HEK293 (cell line): ENCODE measurements around the gene NAT8L.

Source experiments
- CTCF ChIA-PET: fragments of 350-600 bp; formaldehyde crosslinking; extraction: SDS; loops from one replicate; lab custom pipeline; 2021; ENCODE audit warnings: antibody characterized with exemption; lab: Yijun Ruan, JAX
- POLR2A ChIA-PET: fragments of 300-600 bp; formaldehyde crosslinking; extraction: SDS; loops from one replicate; lab custom pipeline; 2020; ENCODE audit warnings: antibody characterized with exemption, inconsistent platforms; lab: Yijun Ruan, JAX
- H3K27ac ChIP-seq: fragments of 200-500 bp; sonication (Bioruptor generic); 2 replicates; pipeline ENCODE4 v1.5.1; 2014; ENCODE audit warnings: low read depth, low read length, control low read depth, inconsistent platforms; ENCODE audit errors: extremely low read depth
- H3K36me3 ChIP-seq, 2 experiments: fragments of 200-500 bp in 1 of 2; sonication (Bioruptor generic) in 1 of 2; 1 replicate in 1 of 2; 2 replicates in 1 of 2; pipeline ENCODE4 v1.5.1; 2014 to 2017; ENCODE audit warnings: inconsistent platforms in 2 of 2, low read length in 2 of 2; ENCODE audit not compliant: control insufficient read depth in 2 of 2, insufficient read depth in 1 of 2
- H3K4me1 ChIP-seq: fragments of 200-500 bp; sonication (Bioruptor generic); 2 replicates; pipeline ENCODE4 v1.5.1; 2014; ENCODE audit warnings: mild to moderate bottlenecking, low read length, inconsistent platforms; ENCODE audit not compliant: control insufficient read depth, insufficient read depth
- H3K4me3 ChIP-seq: 2 replicates; pipeline ENCODE4 v1.5.1; 2011; ENCODE audit warnings: low read depth, mild to moderate bottlenecking, control low read depth, low read length, moderate library complexity
- H3K9me3 ChIP-seq: fragments of 200-500 bp; sonication (Bioruptor generic); 2 replicates; pipeline ENCODE4 v1.5.1; 2014; ENCODE audit warnings: low read depth, low read length, inconsistent platforms; ENCODE audit not compliant: control insufficient read depth, insufficient read depth
- GLI4 ChIP-seq: fragments of 450-650 bp; formaldehyde crosslinking; IDR thresholded peaks from 2 replicates; pipeline ENCODE4 v1.5.1; 2016; ENCODE audit warnings: missing biosample characterization, missing genetic modification characterization
- GLIS1 ChIP-seq: fragments of 450-650 bp; formaldehyde crosslinking; IDR thresholded peaks from 2 replicates; pipeline ENCODE4 v1.5.1; 2016; ENCODE audit warnings: missing biosample characterization, missing genetic modification characterization
- KLF7 ChIP-seq: fragments of 450-650 bp; formaldehyde crosslinking; IDR thresholded peaks from 2 replicates; pipeline ENCODE4 v1.5.1; 2016; ENCODE audit warnings: missing biosample characterization, missing genetic modification characterization, borderline replicate concordance
- PBX3 ChIP-seq: sonication (generic); formaldehyde crosslinking; IDR thresholded peaks from 2 replicates; pipeline ENCODE4 v1.8.1; 2022; ENCODE audit warnings: mild to moderate bottlenecking, moderate library complexity, missing genetic modification reagents
- YY2 ChIP-seq: fragments of 450-650 bp; formaldehyde crosslinking; IDR thresholded peaks from 2 replicates; pipeline ENCODE4 v1.5.1; 2016; ENCODE audit warnings: missing biosample characterization, missing genetic modification characterization
- ZBTB7A ChIP-seq: fragments of 450-650 bp; formaldehyde crosslinking; IDR thresholded peaks from 2 replicates; pipeline ENCODE4 v1.5.1; 2016; ENCODE audit warnings: low read depth, missing biosample characterization, missing genetic modification characterization
- ZNF121 ChIP-seq: fragments of 450-650 bp; formaldehyde crosslinking; IDR thresholded peaks from 2 replicates; pipeline ENCODE4 v1.5.1; 2016; ENCODE audit warnings: missing biosample characterization, missing genetic modification characterization
- ZNF140 ChIP-seq: fragments of 450-650 bp; formaldehyde crosslinking; IDR thresholded peaks from 2 replicates; pipeline ENCODE4 v1.5.1; 2016; ENCODE audit warnings: missing biosample characterization, missing genetic modification characterization
- ZNF16 ChIP-seq: fragments of 450-650 bp; formaldehyde crosslinking; IDR thresholded peaks from 2 replicates; pipeline ENCODE4 v1.5.1; 2016; ENCODE audit warnings: low read depth, missing biosample characterization, missing genetic modification characterization
- ZNF214 ChIP-seq: fragments of 450-650 bp; formaldehyde crosslinking; IDR thresholded peaks from 2 replicates; pipeline ENCODE4 v1.5.1; 2017; ENCODE audit warnings: missing biosample characterization, mild to moderate bottlenecking, missing genetic modification characterization, borderline replicate concordance
- ZNF26 ChIP-seq: fragments of 450-650 bp; formaldehyde crosslinking; IDR thresholded peaks from 2 replicates; pipeline ENCODE4 v1.5.1; 2016; ENCODE audit warnings: missing biosample characterization, missing genetic modification characterization
- ZNF350 ChIP-seq: fragments of 450-650 bp; formaldehyde crosslinking; IDR thresholded peaks from 2 replicates; pipeline ENCODE4 v1.5.0; 2017; ENCODE audit warnings: missing biosample characterization, mild to moderate bottlenecking, missing genetic modification characterization
- ZNF37A ChIP-seq: fragments of 450-650 bp; IDR thresholded peaks from 2 replicates; pipeline ENCODE4 v1.5.1; 2018; ENCODE audit warnings: missing biosample characterization, missing genetic modification characterization
- ZNF404 ChIP-seq: fragments of 450-650 bp; formaldehyde crosslinking; IDR thresholded peaks from 2 replicates; pipeline ENCODE4 v1.5.1; 2017; ENCODE audit warnings: missing biosample characterization, missing genetic modification characterization
- ZNF416 ChIP-seq: fragments of 450-650 bp; formaldehyde crosslinking; IDR thresholded peaks from 2 replicates; pipeline ENCODE4 v1.5.1; 2016; ENCODE audit warnings: missing biosample characterization, missing genetic modification characterization
- ZNF513 ChIP-seq: fragments of 450-650 bp; IDR thresholded peaks from 2 replicates; pipeline ENCODE4 v1.5.1; 2018; ENCODE audit warnings: missing biosample characterization, missing genetic modification characterization
- ZNF529 ChIP-seq: fragments of 450-650 bp; formaldehyde crosslinking; IDR thresholded peaks from 2 replicates; pipeline ENCODE4 v1.5.1; 2017; ENCODE audit warnings: missing genetic modification characterization, missing biosample characterization; ENCODE audit not compliant: insufficient replicate concordance
- ZNF626 ChIP-seq: fragments of 450-650 bp; sonication (Bioruptor Pico); formaldehyde crosslinking; IDR thresholded peaks from 2 replicates; pipeline ENCODE4 v1.5.1; 2018; ENCODE audit warnings: missing biosample characterization, missing genetic modification characterization, inconsistent platforms
- ZNF639 ChIP-seq: fragments of 450-650 bp; formaldehyde crosslinking; IDR thresholded peaks from 2 replicates; pipeline ENCODE4 v1.5.1; 2016; ENCODE audit warnings: missing biosample characterization, missing genetic modification characterization
- ZNF660 ChIP-seq: fragments of 450-650 bp; IDR thresholded peaks from 2 replicates; pipeline ENCODE4 v1.5.1; 2018; ENCODE audit warnings: missing biosample characterization, mild to moderate bottlenecking, missing genetic modification characterization
- ZNF704 ChIP-seq: fragments of 450-650 bp; formaldehyde crosslinking; IDR thresholded peaks from 2 replicates; pipeline ENCODE4 v1.5.1; 2016; ENCODE audit warnings: missing biosample characterization, missing genetic modification characterization
- ZNF777 ChIP-seq: fragments of 450-650 bp; formaldehyde crosslinking; IDR thresholded peaks from 2 replicates; pipeline ENCODE4 v1.5.1; 2017; ENCODE audit warnings: missing biosample characterization, missing genetic modification characterization, borderline replicate concordance
- ZNF785 ChIP-seq: fragments of 450-650 bp; formaldehyde crosslinking; IDR thresholded peaks from 2 replicates; pipeline ENCODE4 v1.5.1; 2016; ENCODE audit warnings: missing biosample characterization, missing genetic modification characterization
- ZNF843 ChIP-seq: fragments of 450-650 bp; formaldehyde crosslinking; IDR thresholded peaks from 2 replicates; pipeline ENCODE4 v1.5.1; 2016; ENCODE audit warnings: missing biosample characterization, missing genetic modification characterization
- ZSCAN18 ChIP-seq: fragments of 450-650 bp; formaldehyde crosslinking; IDR thresholded peaks from 2 replicates; pipeline ENCODE4 v1.5.1; 2016; ENCODE audit warnings: missing biosample characterization, missing genetic modification characterization

Gene NAT8L

GRCh38 chr4:2049381-2049780 lies 9.7 kb upstream of the NAT8L start:
- Histone ChIP-seq H3K4me1 (no peaks in the 10 kb centered on the region), H3K4me3 (no peak overlapping the region), H3K27ac (no peak overlapping the region), H3K36me3 (peaks cover 0 to 3% of the 10 kb centered on the region in 2 experiments; a peak in 1 of 3 replicates), H3K9me3 (no peaks in the 10 kb centered on the region)
- TF ChIP-seq ZNF639 (tag by site-specific recombination), result no peak
- TF ChIP-seq ZBTB7A, result no peak
- TF ChIP-seq ZNF660 (tag by site-specific recombination), result no peak
- TF ChIP-seq ZNF416 (tag by site-specific recombination), result no peak
- no peak for TF ChIP-seq KLF7 (tag by site-specific recombination)
- TF ChIP-seq ZNF140, result no peak
- TF ChIP-seq ZNF843, result no peak
- TF ChIP-seq ZNF404 (tag by site-specific recombination), result no peak
- TF ChIP-seq ZNF37A (tag by site-specific recombination), result no peak
- no peak for TF ChIP-seq ZNF777
- TF ChIP-seq ZNF785, result no peak
- no peak for TF ChIP-seq ZNF513 (tag by site-specific recombination)
- ChIA-PET CTCF (interaction anchor here (0.7 kb wide), 1 partner anchor 11 kb away, joined by 3 read pairs; no protein-coding TSS in a partner anchor), POLR2A (no interaction called here)

GRCh38 chr4:2049811-2050210 lies 9.3 kb upstream of the NAT8L start:
- no peaks in the 10 kb centered on the region for H3K9me3 ChIP-seq
- CTCF ChIA-PET, result interaction anchor here (0.7 kb wide), 1 partner anchor 10 kb away, joined by 3 read pairs; no protein-coding TSS in a partner anchor
- peaks cover 0 to under 1% of the 10 kb centered on the region in 2 experiments; a peak in 1 of 3 replicates for H3K36me3 ChIP-seq
- POLR2A ChIA-PET, result no interaction called here
- no peaks in the 10 kb centered on the region for H3K4me1 ChIP-seq
- TF ChIP-seq KLF7 (tag by site-specific recombination), result no peak
- TF ChIP-seq PBX3 (CRISPR knock-in tag), result no peak
- H3K27ac ChIP-seq, result no peak overlapping the region
- no peak overlapping the region for H3K4me3 ChIP-seq

GRCh38 chr4:2051086-2051485 lies 8.0 kb upstream of the NAT8L start:
- Histone ChIP-seq H3K9me3 (no peaks in the 10 kb centered on the region), H3K36me3 (no peaks in the 10 kb centered on the region), H3K4me1 (no peaks in the 10 kb centered on the region), H3K27ac (no peak overlapping the region), H3K4me3 (no peak overlapping the region)
- ChIA-PET CTCF (interaction anchor here (0.6 kb wide), 2 partner anchors 54 to 81 kb away, joined by 3 read pairs; no protein-coding TSS in a partner anchor), POLR2A (no interaction called here)
- no peak for TF ChIP-seq ZNF529 (tag by site-specific recombination)
- TF ChIP-seq ZSCAN18, result no peak
- TF ChIP-seq ZNF214 (tag by site-specific recombination), result no peak
- no peak for TF ChIP-seq ZNF26
- TF ChIP-seq GLI4 (tag by site-specific recombination), result no peak
- TF ChIP-seq ZNF704 (tag by site-specific recombination), result no peak
- no peak for TF ChIP-seq ZNF626 (tag by site-specific recombination)
- TF ChIP-seq ZNF16 (tag by site-specific recombination), result no peak
- TF ChIP-seq GLIS1 (tag by site-specific recombination), result no peak
- no peak for TF ChIP-seq ZNF350 (tag by site-specific recombination)
- TF ChIP-seq ZBTB7A, result no peak
- no peak for TF ChIP-seq ZNF121 (tag by site-specific recombination)
- no peak for TF ChIP-seq YY2
